AG04450 (cell line): ENCODE data around the gene SLC16A13. TPM values are rescaled to one million over a fixed set of nuclear protein-coding genes. Genes with fewer than 3 reads are reported as not detected.

ENCODE experiments used
- CTCF ChIA-PET: fragments of 300-600, 350-600 bp; formaldehyde crosslinking; extraction: SDS; loops from one replicate; lab custom pipeline; 2022; ENCODE audit warnings: antibody characterized with exemption, inconsistent platforms; lab: Charles Lee
- POLR2A ChIA-PET: fragments of 350-600 bp; formaldehyde crosslinking; extraction: SDS; loops from one replicate; lab custom pipeline; 2021; ENCODE audit warnings: antibody characterized with exemption, inconsistent platforms; lab: Yijun Ruan, JAX
- DNase-seq: peaks from one replicate; pipeline ENCODE4 v3.0.0-alpha.2; 2011; ENCODE audit warnings: low read depth, low spot score
- H3K27ac ChIP-seq: one replicate; pipeline ENCODE4 v1.5.1; 2012; ENCODE audit warnings: low read depth, low read length, control low read depth
- H3K27me3 ChIP-seq: one replicate; pipeline ENCODE4 v1.6.0; 2012; ENCODE audit warnings: low read length; ENCODE audit not compliant: control insufficient read depth, insufficient read depth
- H3K4me3 ChIP-seq: 2 replicates; pipeline ENCODE4 v1.5.1; 2011; ENCODE audit warnings: mild to moderate bottlenecking, low read depth, low read length, control low read depth
- H3K9me3 ChIP-seq: 2 replicates; pipeline ENCODE4 v1.5.1; 2012; ENCODE audit warnings: low read length; ENCODE audit not compliant: control insufficient read depth, insufficient read depth
- polyA plus RNA-seq: library from polyadenylated mRNA; depleted of rRNA; stranded (reverse); fragments of >200 nt; gene quantifications from 2 replicates; pipeline ENCODE4 v1.2.3, GENCODE V29; 2011
- TF ChIP-seq, protein P1 (sequence below): IDR thresholded peaks from 2 replicates; pipeline ENCODE4 v1.5.1; 2011; ENCODE audit warnings: low read depth, low read length, control low read depth, inconsistent platforms

SLC16A13 gene
- polyA plus RNA-seq, 1 experiment, result 1.7 TPM

DNA sequence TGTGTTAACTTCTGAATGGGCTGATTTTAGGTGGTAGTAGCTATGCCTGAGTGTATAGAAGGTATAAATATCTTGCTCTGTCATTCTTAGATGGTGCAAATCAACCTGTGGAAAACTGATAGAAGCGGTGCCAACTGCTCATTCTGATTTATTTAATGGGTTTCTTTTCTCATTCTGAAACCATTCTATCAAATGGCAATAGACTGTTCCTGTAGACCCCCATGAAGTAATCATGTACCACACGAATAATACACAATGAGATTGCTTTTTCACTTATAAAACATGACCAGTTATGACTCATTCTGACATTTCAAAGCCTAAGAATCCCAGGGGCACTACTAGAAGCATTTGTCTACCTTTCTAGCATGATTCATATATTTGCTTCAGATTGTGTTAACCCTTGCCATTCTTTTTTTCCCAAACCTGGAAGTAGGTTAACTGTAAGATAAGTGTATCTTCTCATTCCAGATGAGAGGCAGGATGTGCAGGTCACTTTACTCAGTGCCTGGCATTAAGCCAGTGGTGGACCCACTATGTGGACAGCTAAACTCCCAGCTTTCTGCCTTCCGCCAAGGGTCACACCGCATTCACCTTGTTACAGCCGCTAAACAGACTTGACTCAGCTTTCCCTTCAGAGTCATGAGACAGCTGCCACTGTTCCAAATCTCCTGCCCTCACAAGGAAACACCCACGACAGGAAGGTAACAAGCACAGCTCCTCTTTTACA, 24.5 kb downstream of the SLC16A13 start:
- Histone ChIP-seq H3K4me3 (no peak overlapping the region), H3K9me3 (no peaks in the 10 kb centered on the region), H3K27ac (no peak overlapping the region), H3K27me3 (peaks cover 8% of the 10 kb centered on the region)
- CTCF ChIA-PET, result interaction anchor here (0.8 to 1.9 kb wide), 3 partner anchors 15 to 77 kb away, joined by 3 to 6 read pairs (median 3); no protein-coding TSS in a partner anchor
- no peak for DNase-seq
- POLR2A ChIA-PET, result no interaction called here
- TF ChIP-seq, protein P1, sequence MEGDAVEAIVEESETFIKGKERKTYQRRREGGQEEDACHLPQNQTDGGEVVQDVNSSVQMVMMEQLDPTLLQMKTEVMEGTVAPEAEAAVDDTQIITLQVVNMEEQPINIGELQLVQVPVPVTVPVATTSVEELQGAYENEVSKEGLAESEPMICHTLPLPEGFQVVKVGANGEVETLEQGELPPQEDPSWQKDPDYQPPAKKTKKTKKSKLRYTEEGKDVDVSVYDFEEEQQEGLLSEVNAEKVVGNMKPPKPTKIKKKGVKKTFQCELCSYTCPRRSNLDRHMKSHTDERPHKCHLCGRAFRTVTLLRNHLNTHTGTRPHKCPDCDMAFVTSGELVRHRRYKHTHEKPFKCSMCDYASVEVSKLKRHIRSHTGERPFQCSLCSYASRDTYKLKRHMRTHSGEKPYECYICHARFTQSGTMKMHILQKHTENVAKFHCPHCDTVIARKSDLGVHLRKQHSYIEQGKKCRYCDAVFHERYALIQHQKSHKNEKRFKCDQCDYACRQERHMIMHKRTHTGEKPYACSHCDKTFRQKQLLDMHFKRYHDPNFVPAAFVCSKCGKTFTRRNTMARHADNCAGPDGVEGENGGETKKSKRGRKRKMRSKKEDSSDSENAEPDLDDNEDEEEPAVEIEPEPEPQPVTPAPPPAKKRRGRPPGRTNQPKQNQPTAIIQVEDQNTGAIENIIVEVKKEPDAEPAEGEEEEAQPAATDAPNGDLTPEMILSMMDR, result no peak

DNA sequence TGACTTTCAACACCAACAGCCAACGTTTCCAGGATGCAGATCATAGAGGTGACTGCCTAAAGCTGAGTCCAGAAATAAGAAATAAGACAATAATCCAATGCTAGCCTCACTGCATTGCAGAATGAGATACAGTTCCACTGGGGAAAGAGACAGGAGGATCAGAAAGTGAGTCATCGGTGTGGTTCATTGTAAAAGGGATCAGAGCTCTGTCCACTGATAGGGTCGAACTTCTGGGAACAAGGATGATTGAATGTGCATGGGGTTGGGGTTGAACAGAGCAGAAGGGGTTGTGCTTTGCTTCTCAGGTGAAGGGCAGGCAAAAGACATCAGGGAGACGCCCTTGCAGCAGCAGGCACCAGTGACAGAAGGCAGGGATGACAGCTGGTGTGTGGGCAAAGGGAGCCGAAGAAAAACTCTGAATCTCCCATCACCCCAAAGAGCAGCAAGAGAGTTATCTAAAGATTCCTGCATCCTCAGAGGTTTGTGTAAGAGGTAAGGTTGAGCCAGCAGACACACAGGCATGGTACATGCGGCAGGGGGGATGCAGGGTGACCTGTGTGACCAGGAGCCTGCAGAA, 27.8 kb downstream of the SLC16A13 start:
- ChIA-PET CTCF (interaction anchor here (1.0 to 1.2 kb wide), 2 partner anchors 18 to 114 kb away, joined by 4 read pairs; no protein-coding TSS in a partner anchor), POLR2A (no interaction called here)
- TF ChIP-seq, protein P1, result no peak
- H3K27me3 ChIP-seq, result peaks cover 16% of the 10 kb centered on the region
- H3K9me3 ChIP-seq, result peaks cover 7% of the 10 kb centered on the region; the same call in 1 of the 2 replicates
- no peak overlapping the region for H3K4me3 ChIP-seq
- H3K27ac ChIP-seq, result no peak overlapping the region
- DNase-seq, result no peak

DNA sequence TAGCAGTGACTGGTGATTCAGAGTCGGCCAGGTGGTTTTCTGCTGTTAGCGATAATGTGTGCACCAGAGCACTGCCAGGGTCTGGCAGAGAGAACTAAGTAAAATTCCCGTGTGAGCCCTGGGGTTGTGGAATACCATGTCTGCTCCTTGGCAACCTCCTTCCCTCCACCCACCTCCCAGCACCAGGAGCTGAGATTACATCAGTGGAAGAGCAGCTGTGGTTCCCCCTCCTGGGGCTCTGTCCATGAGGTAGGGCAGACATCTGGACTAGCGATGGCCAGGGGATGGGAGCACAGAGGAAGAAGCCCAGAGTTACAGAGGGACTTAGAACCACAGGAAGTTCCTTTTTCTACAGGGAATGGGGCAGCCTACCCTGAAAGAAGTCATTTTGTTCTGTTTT, 28.4 kb downstream of the SLC16A13 start:
- Histone ChIP-seq H3K4me3 (no peak overlapping the region), H3K27ac (no peak overlapping the region), H3K27me3 (peaks cover 19% of the 10 kb centered on the region), H3K9me3 (peaks cover 7% of the 10 kb centered on the region; the same call in 1 of the 2 replicates)
- no peak for DNase-seq
- TF ChIP-seq, protein P1, result no peak
- ChIA-PET CTCF (no interaction called here), POLR2A (no interaction called here)

DNA sequence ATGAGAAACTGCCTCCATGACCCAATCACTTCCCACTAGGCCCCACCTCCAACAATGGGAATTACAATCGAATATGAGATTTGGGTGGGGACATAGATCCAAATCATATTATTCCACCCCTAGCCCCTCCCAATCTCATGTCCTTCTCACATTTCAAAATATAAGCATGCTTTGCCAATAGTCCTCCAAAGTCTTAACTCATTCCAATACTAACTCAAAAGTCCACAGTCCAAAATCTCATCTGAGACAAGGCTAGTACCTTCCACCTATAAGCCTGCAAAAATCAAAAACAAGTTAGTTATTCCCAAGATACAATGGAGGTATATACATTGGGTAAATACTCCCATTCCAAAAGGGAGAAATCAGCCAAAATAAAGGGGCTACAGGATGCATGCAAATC, 31.4 kb downstream of the SLC16A13 start:
- CTCF ChIA-PET, result no interaction called here
- POLR2A ChIA-PET, result no interaction called here
- Histone ChIP-seq H3K27ac (no peak overlapping the region), H3K27me3 (peaks cover 27% of the 10 kb centered on the region), H3K9me3 (peaks cover 7% of the 10 kb centered on the region; the same call in 1 of the 2 replicates), H3K4me3 (no peak overlapping the region)
- TF ChIP-seq, protein P1, result no peak
- DNase-seq, result no peak

DNA sequence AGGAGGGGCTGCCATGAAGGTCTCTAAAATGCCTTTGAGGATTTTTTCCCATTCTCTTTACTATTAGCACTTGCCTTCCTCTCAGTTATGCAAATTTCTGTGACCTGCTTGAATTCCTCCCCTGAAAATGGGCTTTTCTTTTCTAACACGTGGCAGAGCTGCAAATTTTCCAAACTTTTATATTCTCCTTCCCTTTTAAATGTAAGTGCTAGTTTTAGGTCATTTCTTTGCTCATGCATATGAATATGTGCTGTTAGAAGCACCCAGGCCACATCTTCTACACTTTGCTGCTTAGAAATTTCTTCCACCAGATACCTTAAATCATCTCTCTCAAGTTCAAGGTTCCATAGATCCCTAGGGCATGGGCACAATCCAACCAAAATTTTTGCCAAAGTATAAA, 32.5 kb downstream of the SLC16A13 start:
- ChIA-PET CTCF (no interaction called here), POLR2A (no interaction called here)
- TF ChIP-seq, protein P1, result no peak
- Histone ChIP-seq H3K27ac (no peak overlapping the region), H3K9me3 (peaks cover 7% of the 10 kb centered on the region; the same call in 1 of the 2 replicates), H3K27me3 (peaks cover 33% of the 10 kb centered on the region), H3K4me3 (no peak overlapping the region)
- DNase-seq, result no peak
